GM19025 (cell line): ENCODE measurements around the gene BCL2L13.
"Not testable (repeated sequence)": the region's sequence is repeated elsewhere in the genome, so short reads cannot be mapped to it uniquely, and the experiment has no call there.

Experiments used
- ATAC-seq: cut with Tn5 transposase; IDR thresholded peaks from one replicate; pipeline ENCODE4 v1.9.1; 2021; ENCODE audit warnings: mild to moderate bottlenecking, low read depth, moderate library complexity; ENCODE audit not compliant: unreplicated experiment

BCL2L13 gene

GRCh38 chr22:17749605-17750395 lies 111.2 kb downstream of the BCL2L13 start:
- ATAC-seq = no peak

- no peak for ATAC-seq
Observed at GRCh38 chr22:17751596-17751995, 113.0 kb downstream of the BCL2L13 start.

DNA sequence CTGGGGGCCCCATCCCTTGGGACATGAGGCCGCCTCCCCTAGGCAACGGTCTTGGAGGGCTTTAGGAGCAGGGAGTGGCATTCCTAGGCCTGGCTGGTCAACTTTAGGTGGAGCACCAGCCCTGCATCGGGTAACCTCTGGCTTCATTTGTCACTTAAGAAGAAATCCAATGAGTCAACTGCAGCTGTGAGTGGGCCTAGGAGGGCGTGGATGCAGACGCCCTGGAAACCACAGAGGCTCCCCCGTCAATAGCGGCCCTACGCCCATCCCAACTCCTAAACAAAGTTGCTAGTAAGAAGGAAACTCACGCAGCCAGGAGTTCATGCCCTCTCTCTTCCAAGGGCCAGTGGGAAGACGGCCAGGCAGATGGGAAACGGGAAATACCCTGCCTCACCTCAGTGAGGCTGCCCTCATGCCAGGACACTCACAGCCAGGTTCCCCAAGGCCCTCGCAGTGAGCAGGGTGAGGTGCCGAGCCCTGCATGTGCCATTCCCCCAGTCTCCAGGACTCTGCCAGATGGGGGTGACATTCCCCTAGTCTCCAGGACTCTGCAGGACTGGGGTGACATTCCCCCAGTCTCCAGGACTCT lies 114.9 kb downstream of the BCL2L13 start:
- ATAC-seq = no peak

- ATAC-seq = no peak
Observed at GRCh38 chr22:17754233-17754925, 115.8 kb downstream of the BCL2L13 start.

GRCh38 chr22:17761138-17761488 lies 122.6 kb downstream of the BCL2L13 start:
- no peak for ATAC-seq

GRCh38 chr22:17763442-17763841 lies 124.9 kb downstream of the BCL2L13 start:
- not testable (repeated sequence) for ATAC-seq

- ATAC-seq = no peak
Observed at GRCh38 chr22:17764036-17764435, 125.5 kb downstream of the BCL2L13 start.

GRCh38 chr22:17764852-17765251 lies 126.3 kb downstream of the BCL2L13 start:
- not testable (repeated sequence) for ATAC-seq

- ATAC-seq = peak; percentile 74
Observed at GRCh38 chr22:17767233-17768065, 128.9 kb downstream of the BCL2L13 start.

- no peak for ATAC-seq
Observed at GRCh38 chr22:17769013-17769715, 130.6 kb downstream of the BCL2L13 start.

DNA sequence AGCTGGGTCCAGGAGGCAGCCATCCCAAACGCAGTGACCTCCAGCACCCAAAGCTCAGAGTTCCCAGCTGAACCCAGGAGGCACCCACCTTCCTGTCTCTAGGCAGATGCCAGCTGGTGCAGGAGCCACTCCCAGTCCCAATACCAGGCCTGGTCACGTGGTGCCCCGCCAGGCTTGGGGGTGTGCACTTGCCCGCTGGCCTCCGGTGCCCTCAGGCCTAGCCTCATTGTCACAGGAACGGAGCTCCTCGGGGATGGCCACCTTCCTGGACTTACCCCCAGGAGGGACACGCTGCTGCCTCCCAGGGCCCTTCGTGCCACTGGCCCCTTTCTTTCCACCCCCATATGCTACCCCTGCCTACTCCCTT lies 131.1 kb downstream of the BCL2L13 start:
- ATAC-seq = no peak

DNA sequence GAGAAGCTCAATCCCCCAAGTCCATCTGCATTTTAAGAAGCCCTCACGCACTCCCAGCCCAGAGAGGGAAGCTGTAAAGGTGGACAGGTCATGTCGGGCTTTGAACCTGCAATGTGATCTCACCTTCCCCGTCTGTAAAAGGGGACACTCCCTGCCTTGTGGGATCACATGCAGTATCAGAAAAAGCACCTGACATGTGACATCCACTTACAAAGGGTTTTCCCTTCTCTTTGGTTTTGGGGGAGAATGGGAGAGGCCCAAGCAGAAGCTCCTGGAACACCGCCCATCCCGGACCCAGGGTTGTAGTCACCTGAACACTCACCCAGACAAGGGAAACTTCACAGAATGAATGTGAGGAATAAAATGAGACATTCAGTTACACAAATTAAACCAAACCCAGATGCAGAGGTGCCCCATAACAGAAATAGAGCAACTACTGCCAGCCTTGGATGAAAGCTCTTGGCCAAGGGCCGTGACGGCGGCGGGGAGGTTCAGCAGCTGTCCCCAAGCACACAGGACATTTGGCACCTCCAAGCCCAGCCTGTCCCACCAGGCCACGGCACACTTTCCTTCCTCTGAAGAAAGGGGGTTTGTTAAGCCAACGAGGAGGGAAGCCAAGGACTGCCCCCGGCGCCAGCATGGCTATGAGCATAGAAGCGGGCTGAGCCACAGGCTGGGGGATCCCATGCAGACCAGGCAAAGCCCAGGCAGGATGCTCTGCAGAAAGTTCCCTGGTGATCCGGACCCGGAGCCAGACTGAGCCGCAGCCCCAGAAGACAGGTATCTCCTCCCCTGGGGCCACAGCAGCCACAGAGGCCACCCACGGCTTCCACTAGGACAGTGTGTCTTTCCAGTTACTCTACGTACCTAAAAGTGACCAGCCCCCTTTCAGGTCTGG lies 131.9 kb downstream of the BCL2L13 start:
- ATAC-seq = no peak

GRCh38 chr22:17772249-17772957 lies 133.8 kb downstream of the BCL2L13 start:
- no peak for ATAC-seq

- no peak for ATAC-seq
Observed at GRCh38 chr22:17772958-17773605, 134.5 kb downstream of the BCL2L13 start.

GRCh38 chr22:17773606-17774205 lies 135.1 kb downstream of the BCL2L13 start:
- peak; percentile 35 for ATAC-seq

DNA sequence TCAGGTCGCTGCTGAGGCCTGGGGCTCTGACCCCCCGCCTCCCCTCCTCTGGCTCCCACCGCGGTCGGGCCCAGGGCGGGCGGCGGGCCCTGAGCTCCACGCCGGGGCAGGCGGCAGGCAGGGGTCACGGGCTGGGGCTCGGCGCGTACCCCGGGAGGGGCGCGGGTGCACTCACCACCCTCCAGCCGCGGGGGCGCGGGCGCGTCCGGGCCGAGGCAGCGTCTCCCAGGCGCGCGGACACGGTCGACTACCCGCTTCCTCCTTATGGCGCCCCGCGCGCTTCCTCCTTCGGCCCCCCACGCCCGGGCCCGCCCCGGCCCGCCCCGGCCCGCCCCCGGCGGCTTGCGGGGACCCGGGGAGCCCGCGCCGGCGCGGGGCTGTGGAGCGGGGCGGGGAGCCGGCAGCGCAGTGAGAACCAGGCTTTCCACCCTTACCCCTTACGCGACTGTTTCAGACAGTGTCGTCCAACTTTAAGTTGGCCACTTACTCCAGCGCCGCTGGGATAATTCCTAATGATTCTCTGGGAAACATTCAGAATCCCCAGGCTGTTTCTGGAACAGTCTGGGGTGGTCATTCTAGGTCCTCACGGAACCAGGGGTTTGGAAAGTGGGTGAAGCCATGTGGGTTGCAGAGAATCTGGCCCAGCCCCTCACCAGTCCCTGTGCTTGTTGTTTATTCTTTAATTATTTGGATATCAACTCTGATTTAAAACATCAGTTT lies 135.8 kb downstream of the BCL2L13 start, which contains the start of gene BID:
Gene BID, minus strand, starts transcription at position 264 of the 720 bp plus-strand sequence. CDS start 24,353 bp downstream, outside the sequence.
- peak; percentile 18 for ATAC-seq
